Measurements from ENCODE around the gene GADD45B.
"Not testable (repeated sequence)": the region's sequence is repeated elsewhere in the genome, so short reads cannot be mapped to it uniquely, and the experiment has no call there.

The GADD45B gene

GRCh38 chr19:2444251-2445002, 31.5 kb upstream of the GADD45B start:
- no peak for DNase-seq

GRCh38 chr19:2446381-2446780, 29.5 kb upstream of the GADD45B start:
- DNase-seq, result no peak

GRCh38 chr19:2449019-2449418, 26.9 kb upstream of the GADD45B start:
- no peak for DNase-seq

GRCh38 chr19:2451138-2451537, 24.8 kb upstream of the GADD45B start:
- DNase-seq, result no peak

- no peak for DNase-seq
Measured at GRCh38 chr19:2451741-2452140, 24.2 kb upstream of the GADD45B start.

GRCh38 chr19:2453431-2454025, 22.4 kb upstream of the GADD45B start:
- DNase-seq, result no peak

GRCh38 chr19:2454199-2454961, 21.5 kb upstream of the GADD45B start:
- no peak for DNase-seq

GRCh38 chr19:2454962-2455850, 20.7 kb upstream of the GADD45B start:
- no peak for DNase-seq

GRCh38 chr19:2455851-2456570, 19.9 kb upstream of the GADD45B start:
- no peak for DNase-seq

- no peak for DNase-seq
Measured at GRCh38 chr19:2457394-2458037, 18.4 kb upstream of the GADD45B start.

GRCh38 chr19:2458054-2458453, 17.9 kb upstream of the GADD45B start:
- DNase-seq, result no peak

GRCh38 chr19:2458776-2459175, 17.2 kb upstream of the GADD45B start:
- DNase-seq, result not testable (repeated sequence)

GRCh38 chr19:2460245-2460644, 15.7 kb upstream of the GADD45B start:
- DNase-seq, result no peak

GRCh38 chr19:2461751-2462634, 13.9 kb upstream of the GADD45B start:
- DNase-seq, result peak; percentile 42

- DNase-seq, result no peak
Measured at GRCh38 chr19:2462635-2463421, 13.1 kb upstream of the GADD45B start.

GRCh38 chr19:2463694-2464093, 12.2 kb upstream of the GADD45B start:
- not testable (repeated sequence) for DNase-seq

- no peak for DNase-seq
Measured at GRCh38 chr19:2464389-2464788, 11.5 kb upstream of the GADD45B start.

GRCh38 chr19:2468596-2468995, 7.3 kb upstream of the GADD45B start:
- no peak for DNase-seq

- no peak for DNase-seq
Measured at GRCh38 chr19:2469102-2469914, 6.6 kb upstream of the GADD45B start.

Data from NK-92 treated with Interleukin-12 subunit alpha and Interleukin-12 subunit beta, amount 100 ng/mL, for 24 hours (cell line).